Panc1 (cell line): ENCODE results near the gene PBXIP1.

ENCODE experiments used
- POLR2AphosphoS5 ChIP-seq: IDR thresholded peaks from 2 replicates; pipeline ENCODE4 v1.6.1; 2012; ENCODE audit warnings: mild to moderate bottlenecking, low read depth, low read length, moderate library complexity
- TF ChIP-seq, protein P1 (sequence below): fragments of 450-650 bp; IDR thresholded peaks from 2 replicates; pipeline ENCODE4 v1.5.1; 2017; ENCODE audit warnings: mild to moderate bottlenecking

DNA sequence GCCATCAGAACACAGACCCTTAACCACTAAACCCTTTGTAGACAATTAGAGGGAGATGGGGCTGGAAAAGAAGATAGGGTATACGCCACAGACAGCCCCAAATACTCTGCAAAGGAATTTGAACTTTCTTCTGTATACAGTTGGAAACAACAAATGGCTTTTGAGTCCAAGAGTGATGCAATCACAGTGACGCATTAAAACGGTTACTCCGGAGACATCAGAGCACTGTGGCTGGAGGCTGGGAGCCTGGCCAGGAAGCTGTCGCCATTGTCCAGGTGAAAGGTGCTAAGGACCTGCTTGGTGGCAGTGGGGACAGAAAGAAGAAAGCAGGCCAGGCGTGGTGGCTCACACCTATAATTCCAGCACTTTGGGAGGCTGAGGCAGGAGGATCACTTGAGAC lies 31.4 kb upstream of the PBXIP1 start:
- TF ChIP-seq POLR2AphosphoS5, result no peak
- TF ChIP-seq, protein P1, sequence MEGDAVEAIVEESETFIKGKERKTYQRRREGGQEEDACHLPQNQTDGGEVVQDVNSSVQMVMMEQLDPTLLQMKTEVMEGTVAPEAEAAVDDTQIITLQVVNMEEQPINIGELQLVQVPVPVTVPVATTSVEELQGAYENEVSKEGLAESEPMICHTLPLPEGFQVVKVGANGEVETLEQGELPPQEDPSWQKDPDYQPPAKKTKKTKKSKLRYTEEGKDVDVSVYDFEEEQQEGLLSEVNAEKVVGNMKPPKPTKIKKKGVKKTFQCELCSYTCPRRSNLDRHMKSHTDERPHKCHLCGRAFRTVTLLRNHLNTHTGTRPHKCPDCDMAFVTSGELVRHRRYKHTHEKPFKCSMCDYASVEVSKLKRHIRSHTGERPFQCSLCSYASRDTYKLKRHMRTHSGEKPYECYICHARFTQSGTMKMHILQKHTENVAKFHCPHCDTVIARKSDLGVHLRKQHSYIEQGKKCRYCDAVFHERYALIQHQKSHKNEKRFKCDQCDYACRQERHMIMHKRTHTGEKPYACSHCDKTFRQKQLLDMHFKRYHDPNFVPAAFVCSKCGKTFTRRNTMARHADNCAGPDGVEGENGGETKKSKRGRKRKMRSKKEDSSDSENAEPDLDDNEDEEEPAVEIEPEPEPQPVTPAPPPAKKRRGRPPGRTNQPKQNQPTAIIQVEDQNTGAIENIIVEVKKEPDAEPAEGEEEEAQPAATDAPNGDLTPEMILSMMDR, result no peak
